ENCODE results near the gene KRT38. TPM values are rescaled to one million over a fixed set of nuclear protein-coding genes. Genes with fewer than 3 reads are reported as not detected.

The KRT38 gene
- total and polyA plus RNA-seq, 4 donors = not detected

DNA sequence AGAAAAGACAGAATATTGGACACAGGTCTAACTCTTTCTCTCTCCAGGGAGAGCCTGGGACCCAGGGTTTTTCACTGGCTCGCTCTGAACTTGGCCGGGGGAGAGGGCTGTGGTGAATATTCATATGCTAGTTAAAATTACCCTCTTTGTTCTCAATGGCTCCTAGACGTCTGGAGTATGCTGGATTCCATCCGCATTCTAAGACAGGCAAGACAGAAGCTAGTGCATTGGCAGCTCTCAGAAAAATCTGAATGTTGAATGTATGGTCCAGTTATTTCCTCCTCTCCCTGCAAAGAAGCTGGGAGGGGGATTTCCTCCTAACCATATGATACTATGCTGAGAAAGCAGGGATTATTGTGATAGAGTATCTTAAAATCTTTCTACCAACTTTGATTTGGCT lies 53.1 kb downstream of the KRT38 start:
- whole genome bisulfite sequencing = 78% methylated on average over 4 of the region's 4 CpGs
- Histone ChIP-seq H3K27ac (ENCODE audit: low read depth in 1 of 2, low read length in 2 of 2) (no peak overlapping the region), H3K9ac (ENCODE audit: low read depth in 1 of 2, low read length in 2 of 2) (no peak overlapping the region), H3K4me3 (ENCODE audit: low read depth in 1 of 3, low read length in 3 of 3) (no peak overlapping the region), H3K9me3 (ENCODE audit: control insufficient read depth in 4 of 4, low read length in 3 of 4) (peaks cover 0 to 2% (median 0%) of the 10 kb centered on the region in 4 donors), H3K36me3 (ENCODE audit: control insufficient read depth in 4 of 4, insufficient read depth in 3 of 4, low read depth in 1 of 4, low read length in 3 of 4) (no peaks in the 10 kb centered on the region), H3K27me3 (ENCODE audit: control insufficient read depth in 4 of 4, insufficient read depth in 4 of 4, low read length in 3 of 4) (no peaks in the 10 kb centered on the region), H3K4me1 (ENCODE audit: control insufficient read depth in 4 of 4, insufficient read depth in 4 of 4, low read length in 3 of 4) (no peaks in the 10 kb centered on the region)
- no peak for DNase-seq (ENCODE audit: low spot score)
- TF ChIP-seq NR2F2 (IDR thresholded peaks at IDR 0.05) (no peak), RXRA (IDR thresholded peaks at IDR 0.05) (no peak), RAD21 (IDR thresholded peaks at IDR 0.05) (no peak), FOXA2 (IDR thresholded peaks at IDR 0.05) (no peak), YY1 (IDR thresholded peaks at IDR 0.05) (no peak), GABPA (IDR thresholded peaks at IDR 0.05 in 1 of 2, conservative IDR thresholded peaks at IDR 0.05 in 1 of 2) (no peak), HNF4A (conservative IDR thresholded peaks at IDR 0.05) (no peak), HNF4G (IDR thresholded peaks at IDR 0.05) (no peak), FOXA1 (IDR thresholded peaks at IDR 0.05) (no peak), EGR1 (IDR thresholded peaks at IDR 0.05; ENCODE audit: low read depth in 2 of 2) (no peak), TAF1 (conservative IDR thresholded peaks at IDR 0.05) (no peak)
- TF ChIP-seq, protein P1, sequence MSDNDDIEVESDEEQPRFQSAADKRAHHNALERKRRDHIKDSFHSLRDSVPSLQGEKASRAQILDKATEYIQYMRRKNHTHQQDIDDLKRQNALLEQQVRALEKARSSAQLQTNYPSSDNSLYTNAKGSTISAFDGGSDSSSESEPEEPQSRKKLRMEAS (IDR thresholded peaks at IDR 0.05) = no peak
- TF ChIP-seq, protein P2, sequence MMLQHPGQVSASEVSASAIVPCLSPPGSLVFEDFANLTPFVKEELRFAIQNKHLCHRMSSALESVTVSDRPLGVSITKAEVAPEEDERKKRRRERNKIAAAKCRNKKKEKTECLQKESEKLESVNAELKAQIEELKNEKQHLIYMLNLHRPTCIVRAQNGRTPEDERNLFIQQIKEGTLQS (IDR thresholded peaks at IDR 0.05) = no peak
- TF ChIP-seq, protein P3, sequence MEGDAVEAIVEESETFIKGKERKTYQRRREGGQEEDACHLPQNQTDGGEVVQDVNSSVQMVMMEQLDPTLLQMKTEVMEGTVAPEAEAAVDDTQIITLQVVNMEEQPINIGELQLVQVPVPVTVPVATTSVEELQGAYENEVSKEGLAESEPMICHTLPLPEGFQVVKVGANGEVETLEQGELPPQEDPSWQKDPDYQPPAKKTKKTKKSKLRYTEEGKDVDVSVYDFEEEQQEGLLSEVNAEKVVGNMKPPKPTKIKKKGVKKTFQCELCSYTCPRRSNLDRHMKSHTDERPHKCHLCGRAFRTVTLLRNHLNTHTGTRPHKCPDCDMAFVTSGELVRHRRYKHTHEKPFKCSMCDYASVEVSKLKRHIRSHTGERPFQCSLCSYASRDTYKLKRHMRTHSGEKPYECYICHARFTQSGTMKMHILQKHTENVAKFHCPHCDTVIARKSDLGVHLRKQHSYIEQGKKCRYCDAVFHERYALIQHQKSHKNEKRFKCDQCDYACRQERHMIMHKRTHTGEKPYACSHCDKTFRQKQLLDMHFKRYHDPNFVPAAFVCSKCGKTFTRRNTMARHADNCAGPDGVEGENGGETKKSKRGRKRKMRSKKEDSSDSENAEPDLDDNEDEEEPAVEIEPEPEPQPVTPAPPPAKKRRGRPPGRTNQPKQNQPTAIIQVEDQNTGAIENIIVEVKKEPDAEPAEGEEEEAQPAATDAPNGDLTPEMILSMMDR (IDR thresholded peaks at IDR 0.05; ENCODE audit: low read depth, low read length, missing input control) = no peak
- TF ChIP-seq, protein P4, sequence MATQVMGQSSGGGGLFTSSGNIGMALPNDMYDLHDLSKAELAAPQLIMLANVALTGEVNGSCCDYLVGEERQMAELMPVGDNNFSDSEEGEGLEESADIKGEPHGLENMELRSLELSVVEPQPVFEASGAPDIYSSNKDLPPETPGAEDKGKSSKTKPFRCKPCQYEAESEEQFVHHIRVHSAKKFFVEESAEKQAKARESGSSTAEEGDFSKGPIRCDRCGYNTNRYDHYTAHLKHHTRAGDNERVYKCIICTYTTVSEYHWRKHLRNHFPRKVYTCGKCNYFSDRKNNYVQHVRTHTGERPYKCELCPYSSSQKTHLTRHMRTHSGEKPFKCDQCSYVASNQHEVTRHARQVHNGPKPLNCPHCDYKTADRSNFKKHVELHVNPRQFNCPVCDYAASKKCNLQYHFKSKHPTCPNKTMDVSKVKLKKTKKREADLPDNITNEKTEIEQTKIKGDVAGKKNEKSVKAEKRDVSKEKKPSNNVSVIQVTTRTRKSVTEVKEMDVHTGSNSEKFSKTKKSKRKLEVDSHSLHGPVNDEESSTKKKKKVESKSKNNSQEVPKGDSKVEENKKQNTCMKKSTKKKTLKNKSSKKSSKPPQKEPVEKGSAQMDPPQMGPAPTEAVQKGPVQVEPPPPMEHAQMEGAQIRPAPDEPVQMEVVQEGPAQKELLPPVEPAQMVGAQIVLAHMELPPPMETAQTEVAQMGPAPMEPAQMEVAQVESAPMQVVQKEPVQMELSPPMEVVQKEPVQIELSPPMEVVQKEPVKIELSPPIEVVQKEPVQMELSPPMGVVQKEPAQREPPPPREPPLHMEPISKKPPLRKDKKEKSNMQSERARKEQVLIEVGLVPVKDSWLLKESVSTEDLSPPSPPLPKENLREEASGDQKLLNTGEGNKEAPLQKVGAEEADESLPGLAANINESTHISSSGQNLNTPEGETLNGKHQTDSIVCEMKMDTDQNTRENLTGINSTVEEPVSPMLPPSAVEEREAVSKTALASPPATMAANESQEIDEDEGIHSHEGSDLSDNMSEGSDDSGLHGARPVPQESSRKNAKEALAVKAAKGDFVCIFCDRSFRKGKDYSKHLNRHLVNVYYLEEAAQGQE (IDR thresholded peaks at IDR 0.05) = no peak

DNA sequence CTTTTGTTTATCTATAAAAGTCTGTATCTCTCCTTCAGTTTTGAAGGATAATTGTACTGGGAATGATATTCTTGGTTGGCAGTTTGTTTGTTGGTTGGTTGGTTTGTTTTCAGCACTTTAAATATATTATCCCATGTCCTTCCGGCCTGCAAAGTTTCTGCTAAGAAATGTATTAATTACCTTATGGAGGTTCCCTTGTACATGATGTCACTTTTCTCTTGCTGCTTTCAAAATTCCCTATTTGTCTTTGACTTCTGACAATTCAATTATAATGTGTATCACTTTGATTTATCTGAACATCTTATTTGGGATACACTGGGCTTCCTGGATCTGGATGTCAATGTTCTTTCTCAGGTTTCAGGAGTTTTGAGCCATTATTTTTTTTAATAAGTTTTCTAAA lies 54.6 kb downstream of the KRT38 start:
- no peak overlapping the region for H3K9ac ChIP-seq (ENCODE audit: low read depth in 1 of 2, low read length in 2 of 2)
- peaks cover 0 to 2% (median 0%) of the 10 kb centered on the region in 4 donors for H3K9me3 ChIP-seq (ENCODE audit: control insufficient read depth in 4 of 4, low read length in 3 of 4)
- TF ChIP-seq JUND (IDR thresholded peaks at IDR 0.05) (no peak), HNF4A (conservative IDR thresholded peaks at IDR 0.05) (no peak)
- TF ChIP-seq, protein P4 (IDR thresholded peaks at IDR 0.05) = no peak
- TF ChIP-seq, protein P2 (IDR thresholded peaks at IDR 0.05) = no peak
- no peaks in the 10 kb centered on the region for H3K36me3 ChIP-seq (ENCODE audit: control insufficient read depth in 4 of 4, insufficient read depth in 3 of 4, low read depth in 1 of 4, low read length in 3 of 4)
- H3K4me1 ChIP-seq (ENCODE audit: control insufficient read depth in 4 of 4, insufficient read depth in 4 of 4, low read length in 3 of 4) = no peaks in the 10 kb centered on the region
- no peak overlapping the region for H3K4me3 ChIP-seq (ENCODE audit: low read depth in 1 of 3, low read length in 3 of 3)
- WGBS = 95% methylated on average over 1 of the region's 1 CpG
- no peak overlapping the region for H3K27ac ChIP-seq (ENCODE audit: low read depth in 1 of 2, low read length in 2 of 2)
- no peak for DNase-seq (ENCODE audit: low spot score)
- peaks cover 0 to under 1% (median 0%) of the 10 kb centered on the region in 4 donors for H3K27me3 ChIP-seq (ENCODE audit: control insufficient read depth in 4 of 4, insufficient read depth in 4 of 4, low read length in 3 of 4)
